Heart left ventricle (tissue), 13 donors: ENCODE measurements around the gene PSD4.

Experiments used
- CTCF ChIP-seq, 12 donors: fragments of 200-600 bp; sonication (generic) in 4 of 12; IDR thresholded peaks; one replicate each; pipeline versions ENCODE4 v1.5.0 to v1.8.0; 2018 to 2022; ENCODE audit warnings: antibody characterized with exemption in 12 of 12, mild to moderate bottlenecking in 5 of 12
- POLR2A ChIP-seq, 2 donors: fragments of 450-650 bp; IDR thresholded peaks; one replicate each; pipeline ENCODE4 v1.6.1; 2017; ENCODE audit warnings: antibody characterized with exemption in 2 of 2, mild to moderate bottlenecking in 2 of 2, moderate library complexity in 2 of 2
- donor health status: ischemic (EF 13 %, LVEDD 7.1; RV severe dilation, severe dysfunction).
- donor health status: DM: no; HTN: yes; CAD: no.
- donor health status: DM: no; HTN: no; CAD: no.
- donor health status: ischemic (EF 25% LVEDD 6.9; RV normal size, moderate dysfunction).
- donor health status: ischemic (EF 25% LVEDD 5.7; RV mildly dilated, moderate dysfunction).
- donor health status: ischemic (EF 35%, LVEDD 5.7; RV mildly dilated, moderate dysfunction).
- donor health status: nonischemic (EF 11% LVEDD 7.7; RV severe dilation, severe dysfunction).
- donor health status: DM: yes; HTN: yes; CAD: no.
- donor health status: PGD.
- donor health status: ischemic (EF 29% LVEDD 5.4; RV normal size, mild dysfunction).
- donor health status: nonischemic (EF 23%, LVEDD 6.1; RV moderate dilation, normal function).

DNA sequence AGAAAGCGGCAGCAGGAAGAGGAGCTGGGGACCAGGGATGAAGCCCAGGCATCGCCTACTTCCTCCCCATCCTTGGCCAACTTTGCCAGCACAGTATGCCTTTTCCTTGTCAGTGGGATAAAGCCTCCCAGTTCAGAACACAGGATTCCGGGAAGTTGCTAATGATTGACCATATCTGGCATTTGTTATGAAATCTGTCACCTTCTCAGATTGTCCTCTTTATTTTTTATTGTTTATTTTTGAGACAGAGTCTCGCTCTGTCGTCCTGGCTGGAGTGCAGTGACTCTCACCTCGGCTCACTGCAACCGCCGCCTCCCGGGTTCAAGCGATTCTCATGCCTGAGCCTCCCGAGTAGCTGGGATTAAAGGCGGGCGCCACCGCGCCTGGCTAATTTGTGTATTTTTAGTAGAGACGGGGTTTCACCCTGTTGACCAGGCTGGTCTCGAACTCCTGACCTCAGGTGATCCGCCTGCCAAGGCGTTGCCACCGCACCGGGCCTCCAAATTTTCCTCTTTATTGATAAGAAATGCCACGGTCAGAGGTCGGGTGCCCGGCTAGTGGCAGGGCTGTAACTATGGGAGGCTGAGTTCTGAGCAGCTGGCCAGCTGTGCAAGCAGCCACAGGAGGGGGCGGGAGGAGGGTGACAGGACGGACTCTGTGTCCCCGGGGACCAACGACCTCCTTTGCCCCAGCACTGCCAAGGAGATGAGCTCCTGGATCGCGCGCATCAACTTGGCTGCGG lies 24.4 kb downstream of the PSD4 start:
- TF ChIP-seq CTCF (IDR thresholded peaks at IDR 0.05) (no peak), POLR2A (IDR thresholded peaks at IDR 0.05) (no peak)
